Fibroblast of skin of left biceps (primary cell): Measurements from ENCODE around the gene TSHZ2.

Source experiments
- DNase-seq, 2 experiments: peaks; one replicate each; pipeline ENCODE4 v3.0.0-alpha.2; 2013; ENCODE audit warnings: low read depth in 2 of 2

TSHZ2 gene

GRCh38 chr20:53281557-53282117 is 309.5 kb downstream of the TSHZ2 start:
- no peak for DNase-seq

GRCh38 chr20:53282217-53282955 is 310.2 kb downstream of the TSHZ2 start:
- DNase-seq: no peak

GRCh38 chr20:53283011-53283410 is 310.9 kb downstream of the TSHZ2 start:
- no peak for DNase-seq

GRCh38 chr20:53283597-53283996 is 311.4 kb downstream of the TSHZ2 start:
- no peak for DNase-seq

GRCh38 chr20:53284256-53284655 is 312.1 kb downstream of the TSHZ2 start:
- DNase-seq: no peak

GRCh38 chr20:53284696-53285095 is 312.5 kb downstream of the TSHZ2 start:
- no peak for DNase-seq

GRCh38 chr20:53287357-53288042 is 315.3 kb downstream of the TSHZ2 start:
- no peak for DNase-seq

- DNase-seq: no peak
These were observed 319.4 kb downstream of the TSHZ2 start for GRCh38 chr20:53291548-53291947.

GRCh38 chr20:53292347-53292746 is 320.2 kb downstream of the TSHZ2 start:
- no peak for DNase-seq

GRCh38 chr20:53294804-53295203 is 322.6 kb downstream of the TSHZ2 start:
- DNase-seq: no peak

- DNase-seq: peak in 1 of 2 experiments; percentile 9
These were observed 323.9 kb downstream of the TSHZ2 start for GRCh38 chr20:53296025-53296424.

- DNase-seq: no peak
These were observed 324.4 kb downstream of the TSHZ2 start for GRCh38 chr20:53296451-53297153.

- DNase-seq: no peak
These were observed 325.0 kb downstream of the TSHZ2 start for GRCh38 chr20:53297154-53297529.

GRCh38 chr20:53298260-53298659 is 326.1 kb downstream of the TSHZ2 start:
- no peak for DNase-seq

GRCh38 chr20:53298911-53299310 is 326.8 kb downstream of the TSHZ2 start:
- no peak for DNase-seq

- no peak for DNase-seq
These were observed 327.7 kb downstream of the TSHZ2 start for GRCh38 chr20:53299831-53300230.

- DNase-seq: no peak
These were observed 329.7 kb downstream of the TSHZ2 start for GRCh38 chr20:53301869-53302268.

GRCh38 chr20:53302695-53303412 is 330.7 kb downstream of the TSHZ2 start:
- no peak for DNase-seq

GRCh38 chr20:53303413-53303760 is 331.2 kb downstream of the TSHZ2 start:
- DNase-seq: no peak

- no peak for DNase-seq
These were observed 332.0 kb downstream of the TSHZ2 start for GRCh38 chr20:53304146-53304545.

GRCh38 chr20:53306192-53306805 is 334.1 kb downstream of the TSHZ2 start:
- DNase-seq: no peak
